ENCODE results near the gene PADI3.

PADI3 gene

GRCh38 chr1:17243274-17243673 lies 5.6 kb upstream of the PADI3 start:
- no peak for DNase-seq

DNA sequence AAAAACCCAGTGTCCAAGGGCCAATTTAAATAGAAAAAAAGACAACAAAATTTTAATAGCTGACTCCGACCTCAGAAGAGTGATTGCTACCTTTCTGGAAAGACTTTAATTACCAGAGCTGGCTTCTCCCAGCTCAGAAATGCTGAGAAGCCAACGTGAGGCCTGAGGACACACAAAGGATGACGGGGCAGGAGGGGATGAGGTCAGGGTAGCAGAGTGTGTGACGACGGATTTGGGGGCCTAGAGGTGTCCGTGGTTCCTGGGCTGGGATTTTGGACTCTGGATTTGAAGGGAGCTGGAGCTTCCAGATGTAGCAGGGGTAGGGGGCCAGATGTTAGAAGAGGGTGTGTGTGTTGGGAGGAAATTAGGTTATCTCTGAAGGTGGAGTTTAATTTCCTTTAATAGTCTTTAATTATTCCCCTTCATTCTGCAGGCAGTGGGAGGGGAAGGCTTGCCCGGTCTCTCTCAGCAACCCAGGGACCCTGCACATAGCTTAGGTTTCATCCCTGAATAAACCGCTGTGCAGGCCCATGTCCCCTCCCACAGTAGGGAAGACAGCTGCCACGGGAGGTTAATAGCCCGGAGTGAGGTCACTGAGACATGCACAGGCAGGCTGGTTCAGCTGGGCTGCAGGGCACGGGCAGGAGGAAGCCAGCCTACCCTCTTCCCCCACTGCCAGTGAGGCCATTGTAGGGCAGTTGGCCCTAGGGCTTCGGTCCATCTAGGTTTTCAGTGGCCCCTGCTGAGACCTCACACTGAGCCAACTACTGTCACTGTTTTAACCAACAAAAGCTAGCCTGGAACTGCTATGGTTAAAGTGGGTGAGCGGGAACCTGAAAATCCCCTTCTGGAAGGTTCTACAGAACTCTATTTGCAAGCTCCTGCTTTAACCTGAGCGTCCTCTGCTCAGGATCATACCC lies 3.8 kb upstream of the PADI3 start:
- no peak for DNase-seq

DNA sequence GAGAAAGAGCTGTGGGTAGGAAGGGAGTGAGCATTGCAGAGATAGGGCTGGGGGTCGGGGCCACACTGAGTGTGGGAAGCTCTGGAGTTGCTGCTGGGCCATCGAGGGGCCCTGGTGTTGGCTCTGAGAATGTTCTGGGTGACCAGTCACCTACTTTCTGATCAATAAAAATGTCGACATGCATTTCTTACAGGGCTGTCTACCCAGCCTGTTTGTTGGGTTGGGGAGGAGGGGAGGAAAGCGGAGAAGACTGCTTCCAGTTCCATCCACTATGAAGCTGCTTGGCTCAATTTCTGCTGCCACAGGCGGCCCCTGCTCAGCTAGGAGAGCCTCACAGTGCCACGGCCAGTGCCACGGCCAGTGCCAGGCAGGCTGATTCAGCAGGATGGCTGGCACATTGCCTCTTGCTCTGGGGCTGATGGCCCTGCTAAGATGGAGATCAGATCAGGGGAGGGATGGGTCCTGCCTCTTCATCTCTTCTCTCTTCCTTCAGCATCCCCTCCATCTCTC lies 3.0 kb upstream of the PADI3 start:
- DNase-seq = no peak

GRCh38 chr1:17246971-17247370 lies 1.9 kb upstream of the PADI3 start:
- no peak for DNase-seq

- no peak for DNase-seq
These were observed 1.7 kb downstream of the PADI3 start for GRCh38 chr1:17250601-17251000.

- DNase-seq = no peak
These were observed 2.3 kb downstream of the PADI3 start for GRCh38 chr1:17251246-17251645.

DNA sequence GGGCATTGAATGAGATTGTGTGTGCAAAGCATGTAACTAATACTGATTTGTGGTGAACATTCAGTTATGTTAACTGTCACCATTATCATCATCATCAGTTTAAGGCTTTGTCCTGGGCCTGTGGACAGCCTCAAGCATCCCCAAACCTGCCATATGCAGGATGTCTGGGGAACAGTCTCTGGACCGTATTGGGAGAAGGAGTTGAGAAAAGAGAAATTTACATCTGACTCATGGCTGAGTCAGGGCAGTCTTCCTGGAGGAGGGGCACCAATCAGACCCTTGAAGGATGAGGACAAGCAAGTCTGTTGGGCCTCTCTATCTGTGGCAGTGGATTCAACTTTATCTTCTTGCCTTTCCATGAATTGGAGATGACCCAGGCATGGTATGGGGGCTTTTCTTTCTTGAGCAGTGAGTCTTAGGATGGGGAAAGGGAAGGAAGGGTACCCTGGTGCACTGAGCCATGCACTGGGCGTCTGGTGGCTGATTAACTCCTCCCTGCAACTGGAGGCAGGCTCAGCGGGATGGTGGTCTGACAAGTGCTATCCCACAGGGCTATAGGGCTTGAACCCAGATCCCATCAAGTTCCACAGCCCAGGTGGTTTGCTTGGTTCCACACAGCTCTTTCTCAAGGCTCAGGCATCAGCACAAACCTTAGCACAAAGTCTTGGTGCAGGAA lies 2.9 kb downstream of the PADI3 start:
- no peak for DNase-seq

GRCh38 chr1:17255336-17255735 lies 6.4 kb downstream of the PADI3 start:
- DNase-seq = no peak

DNA sequence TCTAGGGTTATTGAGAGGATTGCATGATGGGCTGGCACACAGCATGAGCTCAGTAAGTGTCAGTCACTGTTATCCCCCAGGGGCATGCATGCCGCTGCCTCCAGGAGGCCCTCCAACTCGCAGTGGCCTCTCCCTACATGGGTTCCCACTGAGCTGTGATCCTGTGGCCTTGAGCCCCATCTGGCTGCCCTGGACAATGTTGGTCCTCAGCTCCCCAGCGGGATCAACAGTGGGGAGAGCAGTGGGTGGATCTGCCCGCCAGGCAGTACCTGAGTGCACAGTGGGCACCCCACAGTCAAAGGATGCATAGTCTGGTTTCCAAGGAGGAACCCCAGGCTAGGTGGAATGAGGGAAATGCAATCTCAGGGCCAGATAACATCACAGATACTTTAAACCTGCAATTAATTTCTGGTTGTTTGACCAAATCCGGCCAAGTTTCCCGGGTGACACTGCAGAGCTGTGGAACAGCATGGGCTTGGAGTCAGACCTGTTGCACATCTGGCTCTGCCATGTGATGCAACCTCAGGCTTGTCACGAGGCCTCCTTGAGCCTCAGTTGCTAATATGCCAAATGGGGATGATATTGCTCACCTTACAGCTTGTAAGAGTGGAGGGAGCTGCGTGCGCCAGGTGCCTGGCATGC lies 9.3 kb downstream of the PADI3 start:
- no peak for DNase-seq

DNA sequence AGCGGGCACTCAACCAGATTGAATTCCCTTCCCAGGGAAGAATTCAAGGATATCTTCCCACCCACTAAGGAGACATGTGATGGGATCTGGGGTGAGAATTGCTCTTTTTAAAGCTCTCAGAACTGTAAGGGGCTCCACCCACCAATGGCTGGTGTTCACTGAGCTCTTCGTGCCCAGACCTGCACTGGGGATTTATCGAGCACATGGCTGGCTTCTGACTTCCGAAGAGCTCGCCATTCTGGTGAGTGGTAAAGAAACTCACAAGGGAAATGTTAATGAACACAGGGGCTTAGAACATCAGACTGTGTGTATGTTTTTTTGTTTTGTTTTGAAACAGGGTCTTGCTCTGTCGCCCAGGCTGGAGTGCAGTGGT lies 9.8 kb downstream of the PADI3 start:
- no peak for DNase-seq

DNA sequence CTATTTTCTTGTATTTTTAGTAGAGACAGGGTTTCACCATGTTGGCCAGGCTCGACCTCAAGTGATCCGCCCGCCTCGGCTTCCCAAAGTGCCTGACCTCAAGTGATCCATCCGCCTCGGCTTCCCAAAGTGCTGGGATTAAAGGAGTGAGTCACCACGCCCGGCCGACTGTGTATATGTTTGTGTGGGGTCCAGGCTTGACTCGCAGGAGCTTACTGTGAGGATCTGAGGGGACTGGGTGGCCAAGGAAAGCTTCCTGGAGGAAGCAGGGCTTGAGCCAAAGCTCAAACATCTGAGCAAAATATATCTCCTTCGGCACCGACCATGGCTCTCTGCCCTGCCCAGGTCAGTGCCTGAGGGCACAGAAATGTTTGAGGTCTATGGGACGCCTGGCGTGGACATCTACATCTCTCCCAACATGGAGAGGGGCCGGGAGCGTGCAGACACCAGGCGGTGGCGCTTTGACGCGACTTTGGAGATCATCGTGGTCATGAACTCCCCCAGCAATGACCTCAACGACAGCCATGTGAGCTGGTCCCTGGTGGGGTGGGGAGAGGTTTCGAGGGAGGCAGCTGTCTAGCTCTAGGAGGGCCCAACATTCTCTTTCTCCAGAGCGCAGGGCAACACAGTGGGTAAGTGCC lies 10.5 kb downstream of the PADI3 start:
- DNase-seq = no peak

DNA sequence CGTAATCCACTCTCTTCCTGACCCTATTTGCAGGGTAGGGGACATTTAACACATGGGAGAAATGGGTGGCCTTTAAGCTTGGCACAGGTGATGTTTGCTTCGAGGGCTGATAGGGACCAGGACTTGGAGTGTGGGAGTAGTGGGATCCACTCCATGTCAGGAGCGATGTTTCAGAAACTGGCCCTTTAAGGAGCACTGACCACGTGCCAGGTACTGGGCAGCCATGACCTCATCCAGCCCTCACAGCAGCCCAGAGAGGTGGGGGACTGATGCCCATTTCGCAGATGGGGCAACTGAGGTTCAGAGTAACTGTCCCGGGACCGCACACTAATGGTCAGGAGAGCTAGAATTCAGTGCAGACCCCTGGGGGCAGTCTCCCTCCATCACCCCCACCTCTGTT lies 11.4 kb downstream of the PADI3 start:
- DNase-seq = no peak

DNA sequence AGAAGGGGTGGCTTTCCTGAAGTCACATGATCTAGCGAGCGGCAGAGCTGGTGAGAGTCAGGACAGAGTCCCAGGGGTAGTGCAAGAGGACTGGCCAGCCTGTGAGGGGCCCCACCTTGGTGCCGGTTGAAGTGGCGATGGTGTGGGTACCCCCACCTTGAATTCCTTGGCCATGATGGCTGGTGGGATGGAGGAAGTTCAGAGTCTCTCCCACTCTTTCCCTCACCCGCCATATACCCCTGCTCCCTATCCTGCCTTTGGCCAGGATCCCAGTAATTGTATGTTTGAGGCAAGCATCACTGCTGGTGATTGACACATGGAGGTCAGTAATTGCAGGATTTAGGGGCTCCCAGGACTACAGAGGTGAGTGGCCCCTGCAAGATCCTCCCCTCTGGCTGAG lies 11.8 kb downstream of the PADI3 start:
- DNase-seq = no peak

DNA sequence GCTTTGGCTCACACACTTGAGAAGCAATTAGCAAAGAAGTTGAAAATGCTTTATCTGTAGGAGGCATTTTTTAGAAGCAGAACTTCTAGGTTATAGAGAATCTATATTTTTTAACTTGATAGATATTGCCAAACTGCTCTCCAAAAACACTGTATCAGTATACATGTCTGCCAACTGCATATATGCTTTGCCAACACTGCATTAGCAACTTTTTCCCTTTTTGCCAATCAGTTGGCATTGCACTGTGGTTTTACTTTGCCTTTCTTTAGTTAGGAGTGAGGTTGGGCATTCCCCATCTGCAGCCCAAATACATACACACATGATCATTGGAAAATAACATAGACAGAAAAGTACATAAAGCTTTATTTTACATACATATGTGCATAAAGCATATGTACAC lies 15.0 kb downstream of the PADI3 start:
- DNase-seq = no peak

- DNase-seq = no peak
These were observed 15.6 kb downstream of the PADI3 start for GRCh38 chr1:17264470-17264869.

DNA sequence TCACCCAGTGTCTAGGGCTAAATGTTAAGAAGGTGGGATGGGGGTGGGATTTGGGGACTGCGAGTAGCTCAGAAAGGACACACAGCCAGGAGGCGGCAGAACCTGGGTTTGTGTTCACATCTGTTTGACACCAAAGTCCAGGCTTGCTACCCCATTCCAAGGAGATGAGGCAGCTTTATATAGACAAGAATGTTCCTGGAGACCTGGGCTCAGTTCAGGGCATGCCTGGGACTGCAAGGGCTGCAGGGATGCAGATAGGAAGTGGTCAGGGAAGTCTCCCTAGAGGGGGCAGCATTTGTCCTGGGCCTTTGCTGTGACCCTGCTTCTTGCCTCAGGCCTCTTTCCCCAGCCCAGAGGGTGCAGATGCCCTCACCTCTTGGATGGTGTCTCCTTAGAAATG lies 16.3 kb downstream of the PADI3 start:
- DNase-seq = no peak

DNA sequence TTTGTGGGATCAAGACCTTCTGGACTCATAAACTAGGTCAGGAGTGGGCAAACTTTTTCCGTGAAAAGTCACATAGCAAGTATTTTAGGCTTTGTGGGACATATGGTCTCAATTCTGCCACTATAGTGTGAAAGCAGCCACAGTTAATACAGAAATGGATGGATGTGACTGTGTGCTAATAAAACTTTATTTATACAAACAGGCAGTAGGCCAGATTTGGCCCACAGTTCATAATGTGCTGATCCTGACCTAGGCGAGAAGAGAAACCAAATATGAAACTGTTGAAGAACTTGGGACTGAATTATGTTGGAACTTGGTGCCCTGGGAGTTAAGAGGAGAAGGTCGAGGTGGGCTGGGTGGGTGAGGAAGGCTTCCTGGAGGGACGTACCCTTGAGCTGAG lies 17.1 kb downstream of the PADI3 start:
- no peak for DNase-seq

- DNase-seq = no peak
These were observed 22.2 kb downstream of the PADI3 start for GRCh38 chr1:17270891-17271765.

DNA sequence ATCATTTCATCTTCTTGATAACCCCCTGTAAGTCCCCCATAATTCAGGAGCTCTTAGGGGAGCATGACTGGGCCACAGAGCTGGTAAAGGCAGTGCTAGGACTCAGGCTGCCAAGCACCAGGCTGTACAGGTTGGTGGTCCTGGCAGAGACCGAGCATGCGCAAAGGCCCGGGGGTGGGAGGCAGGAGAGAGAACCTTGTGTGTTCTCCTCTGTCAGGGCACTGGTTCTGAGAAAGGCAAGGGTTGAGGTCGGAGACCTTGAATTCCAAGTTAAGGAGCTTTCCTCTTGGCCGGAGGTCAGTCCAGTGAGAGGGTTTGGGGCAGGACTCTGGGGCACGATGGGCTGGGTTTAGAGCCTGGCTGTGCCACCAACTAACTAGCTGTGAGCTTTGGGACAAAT lies 23.2 kb downstream of the PADI3 start:
- DNase-seq = no peak

DNA sequence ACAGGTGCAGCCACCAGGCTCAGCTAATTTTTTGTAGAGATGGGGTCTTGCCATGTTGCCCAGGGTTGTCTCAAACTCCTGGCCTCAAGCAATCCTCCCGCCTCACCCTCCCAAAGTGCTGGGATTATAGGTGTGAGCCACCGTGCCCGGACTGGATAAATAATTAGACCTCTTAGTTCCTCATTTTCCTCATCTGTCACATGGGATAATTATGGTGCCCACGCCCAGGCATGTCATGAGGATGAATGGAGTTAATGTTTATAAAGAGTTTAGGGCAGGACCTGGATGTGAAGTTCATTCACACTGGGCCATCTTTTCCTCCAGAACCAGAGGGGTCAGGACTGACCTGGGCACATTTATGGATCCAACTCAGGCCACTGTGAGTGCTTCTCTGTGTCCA lies 23.7 kb downstream of the PADI3 start:
- no peak for DNase-seq

GRCh38 chr1:17273096-17273495 lies 24.2 kb downstream of the PADI3 start:
- DNase-seq = no peak

Measured in T-helper 1 cell (primary cell).